Heart left ventricle (tissue), 16 donors: ENCODE results near the gene SIGLEC8. TPM values are rescaled to one million over a fixed set of nuclear protein-coding genes. Genes with fewer than 3 reads are reported as not detected.
"Not testable (repeated sequence)": the region's sequence is repeated elsewhere in the genome, so short reads cannot be mapped to it uniquely, and the experiment has no call there.

Source experiments
- ATAC-seq, 4 donors: fragments of 200-7000 bp; cut with Tn5 transposase; one replicate each; pipeline ENCODE4 v1.9.1; 2020 to 2022; ENCODE audit warnings: moderate library complexity in 4 of 4, mild to moderate bottlenecking in 3 of 4, moderate number of reproducible peaks in 1 of 4
- DNase-seq, 5 donors: peaks; one replicate each; pipeline ENCODE4 v3.0.0-alpha.2; 2020
- H3K27ac ChIP-seq, 12 donors: fragments of 200-600 bp; sonication (generic) in 4 of 12; one replicate each; pipeline versions ENCODE4 v1.5.0 to v1.8.0; 2016 to 2022; ENCODE audit warnings: mild to moderate bottlenecking in 2 of 12
- H3K27me3 ChIP-seq, 9 donors: fragments of 200-600 bp; sonication (generic) in 2 of 9; one replicate each; pipeline versions ENCODE4 v1.5.1 to v1.8.0; 2016 to 2022; ENCODE audit warnings: mild to moderate bottlenecking in 3 of 9
- H3K36me3 ChIP-seq, 9 donors: fragments of 200-600 bp; sonication (generic) in 2 of 9; one replicate each; pipeline versions ENCODE4 v1.5.0 to v1.8.0; 2018 to 2022; ENCODE audit warnings: mild to moderate bottlenecking in 2 of 9
- H3K4me1 ChIP-seq, 12 donors: fragments of 200-600 bp; sonication (generic) in 4 of 12; one replicate each; pipeline versions ENCODE4 v1.5.0 to v1.8.0; 2016 to 2022; ENCODE audit warnings: mild to moderate bottlenecking in 3 of 12
- H3K4me3 ChIP-seq, 12 donors: fragments of 200-600 bp; sonication (generic) in 4 of 12; one replicate each; pipeline versions ENCODE4 v1.5.0 to v1.8.0; 2017 to 2022; ENCODE audit warnings: mild to moderate bottlenecking in 9 of 12, moderate library complexity in 4 of 12
- H3K9me3 ChIP-seq, 12 donors: fragments of 200-600 bp; sonication (generic) in 4 of 12; one replicate each; pipeline versions ENCODE4 v1.5.0 to v1.8.0; 2016 to 2022; ENCODE audit warnings: mild to moderate bottlenecking in 1 of 12
- CTCF ChIP-seq, 12 donors: fragments of 200-600 bp; sonication (generic) in 4 of 12; IDR thresholded peaks; one replicate each; pipeline versions ENCODE4 v1.5.0 to v1.8.0; 2018 to 2022; ENCODE audit warnings: antibody characterized with exemption in 12 of 12, mild to moderate bottlenecking in 5 of 12
- POLR2A ChIP-seq, 2 donors: fragments of 450-650 bp; IDR thresholded peaks; one replicate each; pipeline ENCODE4 v1.6.1; 2017; ENCODE audit warnings: antibody characterized with exemption in 2 of 2, mild to moderate bottlenecking in 2 of 2, moderate library complexity in 2 of 2
- WGBS, 4 donors: extraction: QIAGEN DNeasy Blood & Tissue Kit in 2 of 4; methylation state at CpG; one replicate each; pipeline versions ENCODE4 v1.1.5 to v1.1.7; 2013 to 2018; 5-methylcytosine and 5-hydroxymethylcytosine counted together
- intact Hi-C, 10 donors: fragments of 100-400 bp; cut with DNase I; formaldehyde crosslinking; loops; one replicate each; pipeline versions ENCODE4 v1.11.1 to v1.14.2; 2022
- polyA plus RNA-seq, 2 donors: library from polyadenylated mRNA; stranded (reverse); fragments of 200-250 nt; gene quantifications; one replicate each; pipeline ENCODE4 v1.2.3, GENCODE V29; 2013
- total RNA-seq, 9 donors: library from RNA; depleted of rRNA in 2 of 9; stranded (reverse); fragments of >200 nt in 2 of 9; fragmentation: NEBNext Ultra II Directional in 3 of 9; extraction: Animal tissue kit (Norgen Biotek cat#: 25700) in 3 of 9; gene quantifications; one replicate each; pipeline versions ENCODE4 v1.1.0 to v1.2.4, GENCODE V29; 2016 to 2023
- donor health status: ischemic (EF 13 %, LVEDD 7.1; RV severe dilation, severe dysfunction).
- donor health status: healthy with polysubstance abuse.
- donor health status: DM: no; HTN: yes; CAD: no.
- donor health status: DM: no; HTN: no; CAD: no.
- donor health status: ischemic (EF 25% LVEDD 6.9; RV normal size, moderate dysfunction).
- donor health status: ischemic (EF 25% LVEDD 5.7; RV mildly dilated, moderate dysfunction).
- donor health status: healthy.
- donor health status: DM: yes; HTN: yes; CAD: no.
- donor health status: ischemic (EF 35%, LVEDD 5.7; RV mildly dilated, moderate dysfunction).
- donor health status: nonischemic (EF 11% LVEDD 7.7; RV severe dilation, severe dysfunction).
- donor health status: DM: yes; HTN: yes; CAD: no.
- donor health status: PGD.
- donor health status: ischemic (EF 29% LVEDD 5.4; RV normal size, mild dysfunction).
- donor health status: nonischemic (EF 23%, LVEDD 6.1; RV moderate dilation, normal function).

The SIGLEC8 gene
- total and polyA plus RNA-seq, 11 donors, result 0.12 to 0.48 TPM; not detected in 9

GRCh38 chr19:51417107-51417809, 41.0 kb downstream of the SIGLEC8 start, which contains the start of gene SIGLEC10:
Gene SIGLEC10 (minus strand): TSS chr19:51417642. CDS start chr19:51417581, 61 bp downstream.
- Histone ChIP-seq H3K36me3 (no peaks in the 10 kb centered on the region), H3K27ac (peak within 1 kb of the TSS in 2 of 12 donors; percentile 0 to 73), H3K9me3 (no peaks in the 10 kb centered on the region), H3K4me3 (peak within 1 kb of the TSS in 1 of 12 donors; percentile 44), H3K27me3 (peaks cover 0 to 24% (median 10%) of the 10 kb centered on the region in 9 donors), H3K4me1 (peaks cover 0 to 25% (median 0%) of the 10 kb centered on the region in 12 donors)
- TF ChIP-seq POLR2A (IDR thresholded peaks at IDR 0.05), result no peak
- no peak for TF ChIP-seq CTCF (IDR thresholded peaks at IDR 0.05)
- WGBS, 4 donors, result 55 to 67% (median 57%) methylated on average over 13 to 21 of the region's 21 CpGs
- ATAC-seq (peak in 3 of 4 donors; percentile 57 to 71 (median 62)), DNase-seq (peak in 4 of 5 donors; percentile 41 to 80 (median 49))
- intact Hi-C loops, result no loop called here

- H3K27me3 ChIP-seq, result peaks cover 0 to 19% (median 8%) of the 10 kb centered on the region in 9 donors
- peaks cover 0 to 20% (median 0%) of the 10 kb centered on the region in 12 donors for H3K4me1 ChIP-seq
- intact Hi-C loops, H3K9me3 ChIP-seq, H3K36me3 ChIP-seq, DNase-seq, ATAC-seq: not testable (repeated sequence)
- H3K4me3 ChIP-seq, result peak overlapping the region in 1 of 12 donors; percentile 44
- H3K27ac ChIP-seq, result peak overlapping the region in 1 of 12 donors; percentile 73
- WGBS, 4 donors, result 60 to 74% (median 70%) methylated on average over 12 to 15 of the region's 15 CpGs
Observed at GRCh38 chr19:51416422-51416821, 41.8 kb downstream of the SIGLEC8 start.

- TF ChIP-seq POLR2A (IDR thresholded peaks at IDR 0.05) (no peak), CTCF (IDR thresholded peaks at IDR 0.05) (no peak)
- ATAC-seq (no peak), DNase-seq (no peak)
- H3K36me3 ChIP-seq, result no peaks in the 10 kb centered on the region
- peaks cover 0 to 12% (median 0%) of the 10 kb centered on the region in 9 donors for H3K27me3 ChIP-seq
- H3K4me3 ChIP-seq, result no peak overlapping the region
- H3K4me1 ChIP-seq, result peaks cover 0 to 9% (median 0%) of the 10 kb centered on the region in 12 donors
- no peaks in the 10 kb centered on the region for H3K9me3 ChIP-seq
- intact Hi-C loops, result no loop called here
- WGBS, 4 donors, result 81 to 87% (median 83%) methylated on average over 8 to 12 of the region's 12 CpGs
- no peak overlapping the region for H3K27ac ChIP-seq
Observed at GRCh38 chr19:51415187-51415586, 43.1 kb downstream of the SIGLEC8 start.

GRCh38 chr19:51410950-51411748, 47.1 kb downstream of the SIGLEC8 start:
- peaks cover 0 to 2% (median 0%) of the 10 kb centered on the region in 12 donors for H3K9me3 ChIP-seq
- H3K27me3 ChIP-seq, result peaks cover 0 to 11% (median 0%) of the 10 kb centered on the region in 9 donors
- no peak for ATAC-seq
- no peak overlapping the region for H3K27ac ChIP-seq
- peaks cover 0 to 27% (median 0%) of the 10 kb centered on the region in 12 donors for H3K4me1 ChIP-seq
- no peak overlapping the region for H3K4me3 ChIP-seq
- 90 to 96% (median 90%) methylated on average over 15 of the region's 15 CpGs for WGBS, 4 donors
- TF ChIP-seq POLR2A (IDR thresholded peaks at IDR 0.05) (no peak), CTCF (IDR thresholded peaks at IDR 0.05) (no peak)
- H3K36me3 ChIP-seq, result no peaks in the 10 kb centered on the region
- intact Hi-C loops, result no loop called here
- no peak for DNase-seq
